Measurements from ENCODE around the gene QSOX1.
"Not testable (repeated sequence)": the region's sequence is repeated elsewhere in the genome, so short reads cannot be mapped to it uniquely, and the experiment has no call there.

The QSOX1 gene

DNA sequence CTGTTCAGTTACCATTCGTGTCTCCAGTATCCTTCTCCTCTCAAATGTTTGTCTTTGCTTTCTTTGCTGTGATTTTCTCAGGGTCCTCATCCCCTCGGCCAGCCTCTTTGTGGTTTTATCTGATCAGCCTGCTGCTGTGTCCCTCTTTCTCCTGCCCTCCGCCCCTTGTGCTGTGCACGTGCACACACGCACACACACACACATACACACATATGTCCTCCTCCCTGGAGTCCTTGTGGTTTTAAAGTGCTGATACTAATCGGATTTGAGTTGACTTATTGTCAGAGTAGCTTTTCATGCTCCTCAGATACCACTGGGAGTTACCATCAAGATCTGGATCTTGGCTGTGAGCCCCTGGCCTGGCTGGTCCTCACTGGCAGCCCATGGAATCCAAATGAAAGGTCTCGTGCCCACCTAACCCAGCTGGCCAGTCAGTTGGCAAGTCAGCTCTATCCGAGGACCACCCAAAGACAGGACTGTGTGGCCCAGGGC, 34.1 kb downstream of the QSOX1 start:
- DNase-seq (ENCODE audit: low read depth in 3 of 3), result no peak

GRCh38 chr1:180190091-180190490, 35.4 kb downstream of the QSOX1 start:
- no peak for DNase-seq (ENCODE audit: low read depth in 3 of 3)

DNA sequence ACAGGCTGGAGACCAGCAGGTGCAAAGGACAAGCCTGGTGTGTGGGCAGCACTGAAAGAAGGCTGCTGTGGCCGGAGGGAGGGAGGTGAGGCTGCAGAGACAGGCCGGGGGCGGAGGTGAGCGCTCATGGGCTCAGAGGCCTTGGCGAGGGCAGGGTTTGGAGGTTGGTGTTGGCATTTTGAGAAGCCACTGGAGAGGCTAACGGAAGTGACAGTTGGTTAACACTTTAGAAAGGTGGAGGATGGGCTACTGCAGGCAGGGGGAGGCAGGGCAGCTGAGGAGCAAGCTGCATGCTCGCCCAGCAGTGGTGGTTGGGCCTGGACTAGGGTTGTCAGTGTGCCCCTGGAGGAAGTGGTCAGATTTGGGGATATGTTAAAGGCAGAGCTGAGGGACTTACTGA, 37.5 kb downstream of the QSOX1 start:
- DNase-seq (ENCODE audit: low read depth in 3 of 3), result no peak

DNA sequence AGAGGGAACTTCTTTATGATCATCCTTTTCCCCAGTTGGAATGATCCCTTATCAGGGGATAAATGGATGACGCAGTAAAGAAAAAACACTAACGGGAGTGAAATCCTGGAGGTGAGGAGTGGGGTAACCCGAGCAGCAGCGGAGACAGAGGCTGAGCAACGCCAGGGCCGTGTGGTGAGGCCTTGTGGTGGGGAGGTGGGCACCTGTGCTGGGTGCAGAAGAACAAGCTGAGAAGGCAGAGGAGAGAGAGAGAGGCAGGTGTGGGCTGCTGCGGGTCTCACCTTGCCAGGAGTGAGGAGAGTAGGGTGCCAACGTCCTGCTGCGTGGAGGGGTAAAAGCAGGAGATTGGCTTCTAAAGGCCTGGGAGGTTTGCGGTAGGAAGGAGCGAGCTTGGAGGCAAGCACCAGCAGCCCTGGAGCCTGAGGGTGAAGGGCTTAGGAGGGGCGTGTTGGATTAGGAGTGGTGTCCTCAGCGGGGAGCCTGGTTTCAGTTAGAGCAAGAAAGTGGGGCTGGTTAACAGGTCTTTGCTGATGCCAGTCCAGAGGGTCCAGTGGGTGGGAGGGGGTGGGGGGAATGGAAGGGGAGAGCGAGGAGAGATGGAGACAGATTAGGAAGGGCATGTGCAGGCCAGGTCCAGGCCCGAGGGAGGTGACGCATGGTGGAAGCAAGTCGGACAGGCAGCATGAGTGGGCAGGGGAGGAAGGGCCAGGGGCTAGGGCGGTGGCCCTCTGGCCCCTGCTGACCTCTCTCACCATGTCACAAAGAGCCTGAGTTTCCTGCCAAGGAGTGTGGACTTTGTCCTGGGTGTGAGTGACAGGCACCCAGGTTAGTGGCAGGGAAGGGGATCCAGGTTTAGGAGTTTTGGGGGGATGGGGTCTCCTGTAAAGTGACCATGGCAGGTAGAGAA, 38.7 kb downstream of the QSOX1 start:
- DNase-seq (ENCODE audit: low read depth in 3 of 3), result no peak

DNA sequence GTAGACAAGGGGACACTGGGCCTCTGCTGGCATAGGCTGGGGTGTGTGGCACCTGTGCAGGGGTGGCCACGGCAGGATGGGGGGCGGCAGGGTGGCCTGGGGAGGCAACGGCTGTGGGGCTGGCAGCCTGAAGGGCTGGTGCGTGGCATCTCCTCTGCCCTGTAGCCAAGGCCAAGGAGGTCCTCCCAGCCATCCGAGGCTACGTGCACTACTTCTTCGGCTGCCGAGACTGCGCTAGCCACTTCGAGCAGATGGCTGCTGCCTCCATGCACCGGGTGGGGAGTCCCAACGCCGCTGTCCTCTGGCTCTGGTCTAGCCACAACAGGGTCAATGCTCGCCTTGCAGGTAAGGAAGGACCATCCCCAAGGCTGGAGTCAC, 39.4 kb downstream of the QSOX1 start:
- DNase-seq (ENCODE audit: low read depth in 3 of 3), result no peak

- DNase-seq (ENCODE audit: low read depth in 3 of 3), result no peak
Measured at GRCh38 chr1:180194546-180195207, 40.0 kb downstream of the QSOX1 start.

DNA sequence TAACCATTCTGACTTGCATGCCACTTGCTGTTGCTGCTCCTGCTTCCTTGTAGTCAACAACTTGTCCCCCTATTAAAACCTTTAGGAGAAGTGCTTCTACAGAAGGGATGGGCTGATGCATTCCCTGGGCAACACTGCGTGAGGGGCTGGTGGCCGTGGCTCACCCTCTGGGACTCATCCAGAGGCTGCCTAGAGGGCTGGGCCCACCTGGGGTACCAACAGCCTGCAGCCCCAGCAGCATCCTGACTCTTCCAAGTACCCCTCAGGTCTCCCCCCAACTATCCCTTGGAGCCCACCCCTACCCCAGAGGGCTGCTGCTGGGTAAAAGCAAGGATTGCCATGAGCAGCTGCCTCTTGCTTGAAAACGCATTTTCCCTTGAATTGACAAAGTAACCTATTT, 40.7 kb downstream of the QSOX1 start:
- DNase-seq (ENCODE audit: low read depth in 3 of 3), result no peak

DNA sequence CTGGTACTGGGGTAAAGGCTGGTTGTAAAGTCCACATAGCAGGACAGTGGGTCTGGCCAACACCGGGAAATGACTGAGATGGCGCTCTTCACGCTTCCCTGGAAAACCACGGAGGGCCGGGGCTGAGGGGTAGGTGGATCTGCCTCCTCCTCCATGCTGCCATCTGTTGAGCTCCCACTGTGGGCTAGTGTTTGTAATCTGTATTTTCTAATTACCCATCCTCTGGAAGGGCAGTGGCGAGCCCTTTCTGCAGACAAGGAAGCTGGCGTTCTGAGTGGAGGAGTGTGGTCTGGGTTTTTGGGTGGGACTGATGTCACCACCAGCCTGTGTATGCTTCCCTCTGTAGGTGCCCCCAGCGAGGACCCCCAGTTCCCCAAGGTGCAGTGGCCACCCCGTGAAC, 41.2 kb downstream of the QSOX1 start:
- no peak for DNase-seq (ENCODE audit: low read depth in 3 of 3)

- no peak for DNase-seq (ENCODE audit: low read depth in 3 of 3)
Measured at GRCh38 chr1:180196436-180197003, 41.9 kb downstream of the QSOX1 start.

GRCh38 chr1:180197231-180197630, 42.6 kb downstream of the QSOX1 start:
- DNase-seq (ENCODE audit: low read depth in 3 of 3), result no peak

- no peak for DNase-seq (ENCODE audit: low read depth in 3 of 3)
Measured at GRCh38 chr1:180198196-180198595, 43.5 kb downstream of the QSOX1 start.

DNA sequence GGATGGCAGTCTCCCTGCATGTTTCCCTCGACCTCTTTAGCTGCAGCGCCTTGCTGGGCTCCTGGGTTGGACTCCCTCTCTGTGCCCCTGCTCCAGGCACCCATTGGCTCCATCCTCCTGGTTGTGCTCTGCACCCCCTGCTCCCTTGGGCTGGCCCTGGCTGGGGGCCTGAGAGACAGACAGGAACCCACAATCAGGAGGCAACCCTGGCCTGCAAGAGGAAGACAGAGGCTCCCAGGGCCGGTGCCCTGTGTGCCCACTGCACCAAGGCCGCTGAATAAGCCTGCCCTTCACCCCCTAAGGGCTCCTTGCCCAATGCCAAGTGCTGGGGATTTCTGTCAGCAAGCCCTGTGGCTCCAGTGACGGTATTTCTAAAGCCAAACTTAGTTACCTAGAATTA, 43.9 kb downstream of the QSOX1 start:
- no peak for DNase-seq (ENCODE audit: low read depth in 3 of 3)

- DNase-seq (ENCODE audit: low read depth in 3 of 3), result no peak
Measured at GRCh38 chr1:180199018-180199417, 44.3 kb downstream of the QSOX1 start.

DNA sequence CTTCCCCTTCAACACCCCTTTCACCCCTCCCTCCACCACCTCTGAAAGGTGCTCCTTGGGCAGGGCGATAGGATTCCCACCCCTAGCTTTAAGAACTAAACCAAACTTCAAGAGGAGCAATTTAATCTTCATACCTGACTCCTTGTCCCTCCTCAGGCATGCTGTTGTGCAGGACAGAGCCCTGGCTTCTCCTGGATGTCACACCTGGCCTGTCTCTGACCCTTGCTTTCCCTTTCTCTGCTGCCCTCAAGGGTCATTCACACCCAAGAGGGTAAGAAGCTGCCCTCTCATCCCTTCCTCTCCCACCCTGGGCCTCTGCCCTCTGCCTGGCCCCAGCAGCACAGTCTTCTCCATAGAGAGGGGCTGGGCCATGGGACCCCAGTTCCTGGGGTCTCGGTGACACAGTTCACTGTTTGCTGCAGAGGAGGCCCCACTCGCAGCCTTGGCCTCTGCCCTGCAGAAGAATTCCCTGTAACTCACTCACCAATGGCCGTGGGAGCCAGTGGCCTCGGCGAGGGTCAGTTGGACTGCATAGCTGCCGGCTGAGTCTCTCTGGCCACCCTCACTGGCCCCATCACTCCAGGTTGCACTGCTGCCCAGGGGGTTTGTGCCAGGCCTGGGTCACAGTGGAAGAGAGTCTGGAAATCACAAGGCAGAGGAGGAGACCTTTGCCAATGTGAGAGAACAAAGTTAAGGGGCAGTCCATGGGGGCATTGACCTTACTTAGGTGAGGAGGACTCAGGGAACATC, 47.0 kb downstream of the QSOX1 start:
- DNase-seq (ENCODE audit: low read depth in 3 of 3), result no peak

DNA sequence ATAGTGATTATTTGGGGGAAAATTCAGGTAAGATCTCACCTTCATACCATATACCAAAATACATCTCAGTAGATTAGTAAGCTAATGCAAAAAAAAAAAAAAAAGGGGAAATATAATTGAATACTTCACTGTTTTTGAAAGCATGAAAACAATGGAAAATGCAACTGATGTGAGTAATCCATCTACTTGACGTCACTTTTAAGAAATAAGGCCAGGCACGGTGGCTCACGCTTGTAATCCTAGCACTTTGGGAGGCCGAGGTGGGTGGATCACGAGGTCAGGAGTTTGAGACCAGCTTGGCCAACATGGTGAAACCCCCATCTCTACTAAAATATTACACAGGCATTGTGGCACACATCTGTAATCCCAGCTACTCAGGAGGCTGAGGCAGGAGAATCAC, 47.9 kb downstream of the QSOX1 start:
- DNase-seq (ENCODE audit: low read depth in 3 of 3), result not testable (repeated sequence)

DNA sequence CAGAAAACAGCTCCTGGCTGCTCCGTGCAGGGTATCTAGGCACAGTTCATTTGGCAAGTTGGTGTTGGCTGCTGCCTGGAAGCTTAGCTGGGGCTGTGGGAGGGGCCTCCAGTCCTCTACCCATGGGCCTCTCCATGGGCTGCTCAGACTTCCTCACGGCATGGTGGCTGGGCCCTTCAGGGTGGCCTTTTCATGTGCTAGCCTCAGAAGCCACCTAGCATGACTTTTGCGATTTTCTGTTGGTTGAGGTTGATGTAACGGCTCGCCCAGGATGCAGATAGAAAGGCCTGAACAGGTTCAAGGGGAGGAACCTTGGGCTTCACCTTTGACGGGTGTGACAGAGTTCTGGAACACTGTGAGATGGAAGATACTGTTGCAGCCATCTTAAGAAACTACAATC, 49.6 kb downstream of the QSOX1 start:
- no peak for DNase-seq (ENCODE audit: low read depth in 3 of 3)

- no peak for DNase-seq (ENCODE audit: low read depth in 3 of 3)
Measured at GRCh38 chr1:180206581-180206980, 51.9 kb downstream of the QSOX1 start.

- DNase-seq (ENCODE audit: low read depth in 3 of 3), result no peak
Measured at GRCh38 chr1:180208264-180208663, 53.6 kb downstream of the QSOX1 start.

GRCh38 chr1:180210008-180210620, 55.4 kb downstream of the QSOX1 start:
- DNase-seq (ENCODE audit: low read depth in 3 of 3), result no peak

DNA sequence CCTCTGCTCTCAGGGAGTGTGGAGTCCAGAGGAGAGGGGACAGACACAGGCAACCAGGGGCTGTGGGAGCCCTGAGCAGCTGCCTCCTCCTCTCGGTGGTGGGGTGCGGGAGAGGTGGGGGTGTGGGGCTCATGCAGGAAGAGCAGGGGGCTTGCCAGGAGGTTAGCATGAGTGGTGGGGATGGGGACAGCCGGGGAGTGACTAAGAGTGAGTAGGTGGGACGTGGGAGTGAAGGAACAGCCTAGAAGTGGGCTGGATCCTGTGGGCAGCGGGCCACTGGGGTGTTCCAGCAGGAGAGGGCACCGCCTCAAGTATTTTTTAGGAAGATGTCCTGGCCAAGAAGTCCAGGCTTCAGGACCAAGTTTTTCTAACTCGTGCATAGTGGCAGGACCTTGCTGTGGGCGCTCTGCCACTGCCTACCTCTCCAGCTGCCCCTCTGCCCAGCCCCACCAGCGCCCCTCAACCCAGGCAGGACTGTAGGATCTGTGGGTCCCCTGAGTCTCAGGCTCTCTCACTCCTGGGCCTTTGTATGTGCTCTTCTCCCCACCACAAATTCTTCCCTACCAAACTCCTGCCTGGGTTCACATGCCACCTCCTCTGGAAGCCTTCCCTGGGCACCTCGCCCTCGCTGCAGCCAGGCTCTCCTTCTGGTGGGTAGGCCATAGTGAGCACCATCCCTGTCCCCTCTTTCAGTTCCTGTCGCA, 56.6 kb downstream of the QSOX1 start:
- no peak for DNase-seq (ENCODE audit: low read depth in 3 of 3)

- DNase-seq (ENCODE audit: low read depth in 3 of 3), result no peak
Measured at GRCh38 chr1:180211860-180212229, 57.2 kb downstream of the QSOX1 start.

Measured in stimulated activated CD4-positive, alpha-beta T cell treated with anti-CD3 and anti-CD28 coated beads, TNF-alpha, amount 100 ng/mL, for 24 hours (primary cell).